Measurements from ENCODE around the gene GHSR. TPM values are rescaled to one million over a fixed set of nuclear protein-coding genes. Genes with fewer than 3 reads are reported as not detected.

The GHSR gene
- polyA plus RNA-seq, 2 of the 4 experiments (the other 2 are of a cell fraction) = not detected

- TF ChIP-seq PBX3 (IDR thresholded peaks at IDR 0.05) = no peak
- no peak for TF ChIP-seq HOXB13 (CRISPR knock-in tag; IDR thresholded peaks at IDR 0.05; ENCODE audit: low read depth)
- TF ChIP-seq RARB (CRISPR knock-in tag; IDR thresholded peaks at IDR 0.05) = no peak
- no peak for TF ChIP-seq NFE2L2 (conservative IDR thresholded peaks at IDR 0.05; ENCODE audit: low read length)
- TF ChIP-seq EHF (CRISPR knock-in tag; IDR thresholded peaks at IDR 0.05) = no peak
- TF ChIP-seq ZC3H11A (IDR thresholded peaks at IDR 0.05) = no peak
- TF ChIP-seq RAD21 (conservative IDR thresholded peaks at IDR 0.05 in 1 of 2, IDR thresholded peaks at IDR 0.05 in 1 of 2) = no peak
Measured at GRCh38 chr3:172438186-172438585, 10.1 kb downstream of the GHSR start (continued).

GRCh38 chr3:172437713-172438112 is 10.5 kb downstream of the GHSR start:
- ChIA-PET POLR2A (no interaction called here), CTCF (no interaction called here)
- ATAC-seq (no peak), FAIRE-seq (no peak), DNase-seq (ENCODE audit: low read depth in 1 of 2, low spot score in 1 of 2) (no peak)
- Histone ChIP-seq H3K4me3 (no peak overlapping the region), H3K27ac (no peak overlapping the region), H3K4me1 (no peaks in the 10 kb centered on the region), H3K9me3 (no peaks in the 10 kb centered on the region; the same call in 2 of the 3 replicates), H3K4me2 (no peak overlapping the region)
- TF ChIP-seq HES2 (IDR thresholded peaks at IDR 0.05) (no peak), SREBF2 (IDR thresholded peaks at IDR 0.05) (no peak), RCOR1 (IDR thresholded peaks at IDR 0.05; ENCODE audit: low read depth, low read length) (no peak), EHMT2 (IDR thresholded peaks at IDR 0.05; ENCODE audit: low read depth) (no peak), CHD2 (IDR thresholded peaks at IDR 0.05; ENCODE audit: low read length, partially characterized antibody) (no peak)

GRCh38 chr3:172415323-172415722 is 32.9 kb downstream of the GHSR start:
- no peak for ATAC-seq
- Histone ChIP-seq H3K4me2 (no peak overlapping the region), H3K27ac (no peak overlapping the region), H3K9me3 (no peaks in the 10 kb centered on the region), H3K4me3 (no peak overlapping the region), H3K4me1 (no peaks in the 10 kb centered on the region)
- no peak for DNase-seq (ENCODE audit: low read depth in 1 of 2, low spot score in 1 of 2)
- FAIRE-seq = no peak
- CTCF ChIA-PET = no interaction called here
- POLR2A ChIA-PET = no interaction called here
- 62% methylated on average over 5 of the region's 5 CpGs for WGBS (ENCODE audit: missing lambda C conversion rate)
- no peak for TF ChIP-seq ESRRA (IDR thresholded peaks at IDR 0.05; ENCODE audit: borderline replicate concordance, low read length)
- TF ChIP-seq ELK1 (IDR thresholded peaks at IDR 0.05; ENCODE audit: low read depth, low read length) = no peak
- no peak for TF ChIP-seq RCOR1 (IDR thresholded peaks at IDR 0.05; ENCODE audit: low read depth, low read length)
- TF ChIP-seq RFX5 (IDR thresholded peaks at IDR 0.05) = no peak
- no peak for TF ChIP-seq JUNB (IDR thresholded peaks at IDR 0.05)
- no peak for TF ChIP-seq MAX (IDR thresholded peaks at IDR 0.05)
- no peak for TF ChIP-seq TP53 (CRISPR knock-in tag; IDR thresholded peaks at IDR 0.05)

GRCh38 chr3:172411478-172411947 is 36.7 kb downstream of the GHSR start:
- no peaks in the 10 kb centered on the region for H3K9me3 ChIP-seq
- H3K4me2 ChIP-seq = no peak overlapping the region
- FAIRE-seq (no peak), ATAC-seq (peak in 1 of 2 experiments; percentile 19; a peak in 1 of 6 replicates), DNase-seq (ENCODE audit: low read depth in 1 of 2, low spot score in 1 of 2) (no peak)
- H3K4me1 ChIP-seq = no peaks in the 10 kb centered on the region
- CTCF ChIA-PET = no interaction called here
- no CpG with 5 or more reads among the region's 6 CpGs for WGBS (ENCODE audit: missing lambda C conversion rate)
- POLR2A ChIA-PET = no interaction called here
- no peak overlapping the region for H3K4me3 ChIP-seq
- no peak overlapping the region for H3K27ac ChIP-seq
- TF ChIP-seq JUN (IDR thresholded peaks at IDR 0.05) = no peak
- TF ChIP-seq BCL3 (IDR thresholded peaks at IDR 0.05) = no peak
- no peak for TF ChIP-seq PBX3 (IDR thresholded peaks at IDR 0.05)
- TF ChIP-seq PHF8 (IDR thresholded peaks at IDR 0.05; ENCODE audit: borderline replicate concordance, low read depth) = no peak
- no peak for TF ChIP-seq CHD4 (IDR thresholded peaks at IDR 0.05; ENCODE audit: borderline replicate concordance)
- TF ChIP-seq MYC (IDR thresholded peaks at IDR 0.05; ENCODE audit: borderline replicate concordance, low read length) = no peak
- no peak for TF ChIP-seq FOXS1 (CRISPR knock-in tag; IDR thresholded peaks at IDR 0.05)
- no peak for TF ChIP-seq CTCF (IDR thresholded peaks at IDR 0.05)
- no peak for TF ChIP-seq SMC3 (IDR thresholded peaks at IDR 0.05)
- no peak for TF ChIP-seq MAZ (IDR thresholded peaks at IDR 0.05; ENCODE audit: borderline replicate concordance, low read depth, low read length)
- no peak for TF ChIP-seq POLR2A (IDR thresholded peaks at IDR 0.05; ENCODE audit: low read length)
- TF ChIP-seq EHF (CRISPR knock-in tag; IDR thresholded peaks at IDR 0.05) = no peak

Measured in A549 (cell line).